H9 (cell line): ENCODE measurements around the gene MPC1L. TPM values are rescaled to one million over a fixed set of nuclear protein-coding genes. Genes with fewer than 3 reads are reported as not detected.

Source experiments
- DNase-seq: peaks from one replicate; pipeline ENCODE4 v3.0.0-alpha.2; 2017
- H2AFZ ChIP-seq: one replicate; pipeline ENCODE4 v1.6.1; 2013; ENCODE audit warnings: mild to moderate bottlenecking, low read length, control low read depth, moderate library complexity
- H2AK5ac ChIP-seq: 2 replicates; pipeline ENCODE4 v1.6.1; 2013; ENCODE audit warnings: low read length, control low read depth, mixed read lengths; ENCODE audit not compliant: insufficient read length
- H2BK120ac ChIP-seq: one replicate; pipeline ENCODE4 v1.6.1; 2013; ENCODE audit warnings: low read depth, mild to moderate bottlenecking, low read length, control low read depth, inconsistent platforms; ENCODE audit not compliant: poor library complexity, severe bottlenecking
- H2BK12ac ChIP-seq: 2 replicates; pipeline ENCODE4 v1.6.1; 2013; ENCODE audit warnings: low read length, control low read depth, mixed read lengths, low read depth; ENCODE audit not compliant: insufficient read length
- H2BK15ac ChIP-seq: 2 replicates; pipeline ENCODE4 v1.6.1; 2013; ENCODE audit warnings: low read depth, low read length, control low read depth
- H2BK20ac ChIP-seq: one replicate; pipeline ENCODE4 v1.6.1; 2013; ENCODE audit warnings: low read depth, mild to moderate bottlenecking, low read length, control low read depth, inconsistent platforms; ENCODE audit not compliant: poor library complexity, severe bottlenecking
- H2BK5ac ChIP-seq: 2 replicates; pipeline ENCODE4 v1.6.1; 2013; ENCODE audit warnings: low read length, control low read depth, mixed read lengths; ENCODE audit not compliant: insufficient read length
- H3K14ac ChIP-seq: 2 replicates; pipeline ENCODE4 v1.6.1; 2013; ENCODE audit warnings: low read length, control low read depth; ENCODE audit not compliant: insufficient read depth
- H3K18ac ChIP-seq: 2 replicates; pipeline ENCODE4 v1.6.1; 2013; ENCODE audit warnings: low read depth, mild to moderate bottlenecking, mixed read lengths, low read length, control low read depth; ENCODE audit not compliant: insufficient read length
- H3K23ac ChIP-seq: 2 replicates; pipeline ENCODE4 v1.6.1; 2013; ENCODE audit warnings: low read length, control low read depth, mixed read lengths, low read depth; ENCODE audit not compliant: insufficient read length
- H3K23me2 ChIP-seq: 2 replicates; pipeline ENCODE4 v1.6.1; 2013; ENCODE audit warnings: low read depth, mild to moderate bottlenecking, mixed read lengths, low read length, control low read depth; ENCODE audit not compliant: insufficient read length, poor library complexity, severe bottlenecking
- H3K27ac ChIP-seq: 2 replicates; pipeline ENCODE4 v1.5.1; 2013; ENCODE audit warnings: low read length, control low read depth, mixed read lengths, low read depth; ENCODE audit not compliant: insufficient read length
- H3K27me3 ChIP-seq: 2 replicates; pipeline ENCODE4 v1.6.1; 2013; ENCODE audit warnings: low read length, control low read depth, inconsistent platforms; ENCODE audit not compliant: insufficient read depth
- H3K4ac ChIP-seq: 2 replicates; pipeline ENCODE4 v1.6.1; 2013; ENCODE audit warnings: low read depth, mild to moderate bottlenecking, control low read depth, inconsistent platforms, low read length, moderate library complexity
- H3K4me1 ChIP-seq: 2 replicates; pipeline ENCODE4 v1.6.1; 2013; ENCODE audit warnings: low read length, control low read depth, inconsistent platforms; ENCODE audit not compliant: insufficient read depth
- H3K4me2 ChIP-seq: 2 replicates; pipeline ENCODE4 v1.6.1; 2013; ENCODE audit warnings: low read length, control low read depth, mixed read lengths; ENCODE audit not compliant: insufficient read length, insufficient read depth
- H3K56ac ChIP-seq: 2 replicates; pipeline ENCODE4 v1.6.1; 2013; ENCODE audit warnings: low read depth, mild to moderate bottlenecking, mixed read lengths, low read length, control low read depth; ENCODE audit not compliant: insufficient read length
- H3K79me1 ChIP-seq: 2 replicates; pipeline ENCODE4 v1.6.1; 2013; ENCODE audit warnings: low read depth, mild to moderate bottlenecking, moderate library complexity, low read length, control low read depth, inconsistent platforms; ENCODE audit not compliant: insufficient read depth, poor library complexity, severe bottlenecking
- H3K79me2 ChIP-seq: 2 replicates; pipeline ENCODE4 v1.6.1; 2013; ENCODE audit warnings: low read length, control low read depth, inconsistent platforms; ENCODE audit not compliant: insufficient read depth
- H3K9ac ChIP-seq: 2 replicates; pipeline ENCODE4 v1.6.1; 2013; ENCODE audit warnings: low read length, control low read depth, mixed read lengths; ENCODE audit not compliant: insufficient read length; ENCODE audit errors: extremely low read depth
- H3K9me3 ChIP-seq: one replicate; pipeline ENCODE4 v1.6.1; 2013; ENCODE audit warnings: low read depth, low read length, inconsistent platforms; ENCODE audit not compliant: control insufficient read depth
- H3T11ph ChIP-seq: one replicate; pipeline ENCODE4 v1.6.1; 2013; ENCODE audit warnings: mild to moderate bottlenecking, low read length, control low read depth, inconsistent platforms
- H4K20me1 ChIP-seq: one replicate; pipeline ENCODE4 v1.6.1; 2013; ENCODE audit not compliant: control insufficient read depth, insufficient read length, insufficient read depth
- H4K5ac ChIP-seq: 2 replicates; pipeline ENCODE4 v1.6.1; 2013; ENCODE audit warnings: low read depth, mild to moderate bottlenecking, mixed read lengths, low read length, control low read depth; ENCODE audit not compliant: insufficient read length
- H4K8ac ChIP-seq: replicated peaks from 2 replicates; pipeline ENCODE4 v1.6.1; 2013; ENCODE audit warnings: low read length, control low read depth, mixed read lengths, low read depth; ENCODE audit not compliant: insufficient read length
- H4K91ac ChIP-seq: 2 replicates; pipeline ENCODE4 v1.6.1; 2013; ENCODE audit warnings: low read depth, mild to moderate bottlenecking, moderate library complexity, mixed read lengths, low read length, control low read depth; ENCODE audit not compliant: insufficient read length
- H3K27ac Mint-ChIP-seq, 3 experiments: 2 replicates in 2 of 3; 3 replicates in 1 of 3; pipeline ENCODE4 v1.8.0; 2020 to 2021; ENCODE audit warnings: mixed read lengths in 3 of 3, mild to moderate bottlenecking in 1 of 3, moderate library complexity in 1 of 3
- H3K27me3 Mint-ChIP-seq: 2 replicates; pipeline ENCODE4 v1.8.0; 2021; ENCODE audit warnings: low read depth, mild to moderate bottlenecking, moderate library complexity, mixed read lengths
- H3K36me3 Mint-ChIP-seq, 3 experiments: 2 replicates in 2 of 3; 3 replicates in 1 of 3; pipeline ENCODE4 v1.8.0; 2020 to 2021; ENCODE audit warnings: low read depth in 3 of 3, mixed read lengths in 3 of 3; ENCODE audit not compliant: insufficient read depth in 1 of 3
- H3K4me1 Mint-ChIP-seq, 2 experiments: 2 replicates each; pipeline ENCODE4 v1.8.0; 2020; ENCODE audit warnings: mixed read lengths in 2 of 2
- H3K4me3 Mint-ChIP-seq, 2 experiments: 2 replicates in 1 of 2; 3 replicates in 1 of 2; pipeline ENCODE4 v1.8.0; 2020 to 2021; ENCODE audit warnings: mild to moderate bottlenecking in 2 of 2, mixed read lengths in 2 of 2, moderate library complexity in 1 of 2
- H3K9me3 Mint-ChIP-seq, 2 experiments: 2 replicates in 1 of 2; 3 replicates in 1 of 2; pipeline ENCODE4 v1.8.0; 2020; ENCODE audit warnings: mild to moderate bottlenecking in 2 of 2, mixed read lengths in 2 of 2, moderate library complexity in 1 of 2
- WGBS: extraction: QIAGEN DNeasy Blood & Tissue Kit; methylation state at CpG from one replicate; pipeline ENCODE4 v1.1.7; 2013; ENCODE audit warnings: missing lambda C conversion rate, low lambda C conversion rate, mixed read lengths; ENCODE audit not compliant: insufficient read length; ENCODE audit errors: extremely low coverage; 5-methylcytosine and 5-hydroxymethylcytosine counted together
- total RNA-seq: library from RNA; stranded (reverse); gene quantifications from 2 replicates; pipeline ENCODE4 v1.2.1, GENCODE V29; 2021
- TF ChIP-seq, protein P1 (sequence below): fragments of 200-600 bp; sonication (generic); conservative IDR thresholded peaks from 3 replicates; pipeline ENCODE4 v1.8.0; 2021; ENCODE audit warnings: antibody characterized with exemption, mild to moderate bottlenecking

MPC1L gene
- total RNA-seq, 1 experiment from 2014 or later: not detected

GRCh38 chrX:40644176-40644575 lies 20.9 kb downstream of the MPC1L start:
- Mint-ChIP-seq H3K4me1 (peaks cover 10 to 24% of the 10 kb centered on the region in 2 experiments), H3K9me3 (peaks cover 54 to 60% of the 10 kb centered on the region in 2 experiments), H3K4me3 (no peak overlapping the region; a peak in 1 of 5 replicates), H3K27me3 (no peaks in the 10 kb centered on the region), H3K36me3 (peaks cover 10 to 41% (median 28%) of the 10 kb centered on the region in 3 experiments), H3K27ac (no peak overlapping the region)
- Histone ChIP-seq H3K27me3 (no peaks in the 10 kb centered on the region), H2BK12ac (no peak overlapping the region), H3K4me1 (no peaks in the 10 kb centered on the region), H3K23me2 (no peaks in the 10 kb centered on the region), H2BK15ac (no peak overlapping the region), H4K5ac (no peak overlapping the region), H3K4ac (no peak overlapping the region), H3K23ac (no peak overlapping the region), H3K27ac (no peak overlapping the region), H3K79me2 (peaks cover 7% of the 10 kb centered on the region; the same call in 1 of the 2 replicates), H4K8ac (no peak overlapping the region), H3K14ac (no peak overlapping the region), H3T11ph (no peak overlapping the region), H2AFZ (no peak overlapping the region), H3K79me1 (no peaks in the 10 kb centered on the region), H3K9me3 (no peaks in the 10 kb centered on the region), H3K4me2 (no peak overlapping the region), H2BK5ac (no peak overlapping the region), H4K91ac (no peak overlapping the region), H3K9ac (no peak overlapping the region), H2BK20ac (no peak overlapping the region), H2BK120ac (no peak overlapping the region), H3K56ac (no peak overlapping the region), H2AK5ac (no peak overlapping the region), H3K18ac (no peak overlapping the region), H4K20me1 (no peaks in the 10 kb centered on the region)
- WGBS: no CpG with 5 or more reads among the region's 5 CpGs
- DNase-seq: no peak
- TF ChIP-seq, protein P1, sequence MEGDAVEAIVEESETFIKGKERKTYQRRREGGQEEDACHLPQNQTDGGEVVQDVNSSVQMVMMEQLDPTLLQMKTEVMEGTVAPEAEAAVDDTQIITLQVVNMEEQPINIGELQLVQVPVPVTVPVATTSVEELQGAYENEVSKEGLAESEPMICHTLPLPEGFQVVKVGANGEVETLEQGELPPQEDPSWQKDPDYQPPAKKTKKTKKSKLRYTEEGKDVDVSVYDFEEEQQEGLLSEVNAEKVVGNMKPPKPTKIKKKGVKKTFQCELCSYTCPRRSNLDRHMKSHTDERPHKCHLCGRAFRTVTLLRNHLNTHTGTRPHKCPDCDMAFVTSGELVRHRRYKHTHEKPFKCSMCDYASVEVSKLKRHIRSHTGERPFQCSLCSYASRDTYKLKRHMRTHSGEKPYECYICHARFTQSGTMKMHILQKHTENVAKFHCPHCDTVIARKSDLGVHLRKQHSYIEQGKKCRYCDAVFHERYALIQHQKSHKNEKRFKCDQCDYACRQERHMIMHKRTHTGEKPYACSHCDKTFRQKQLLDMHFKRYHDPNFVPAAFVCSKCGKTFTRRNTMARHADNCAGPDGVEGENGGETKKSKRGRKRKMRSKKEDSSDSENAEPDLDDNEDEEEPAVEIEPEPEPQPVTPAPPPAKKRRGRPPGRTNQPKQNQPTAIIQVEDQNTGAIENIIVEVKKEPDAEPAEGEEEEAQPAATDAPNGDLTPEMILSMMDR: no peak
